Stimulated activated CD4-positive, alpha-beta T cell treated with anti-CD3 and anti-CD28 coated beads, Interleukin-1b, Interleukin-23, amount 100 ng/mL, for 24 hours (primary cell): Measurements from ENCODE around the gene TNNT2.

Experiments used
- DNase-seq, 4 experiments: peaks; one replicate each; pipeline ENCODE4 v3.0.0-alpha.2; 2020; ENCODE audit warnings: low read depth in 4 of 4, low spot score in 1 of 4

TNNT2 gene

GRCh38 chr1:201335174-201335870 is 42.2 kb downstream of the TNNT2 start:
- DNase-seq, result no peak

DNA sequence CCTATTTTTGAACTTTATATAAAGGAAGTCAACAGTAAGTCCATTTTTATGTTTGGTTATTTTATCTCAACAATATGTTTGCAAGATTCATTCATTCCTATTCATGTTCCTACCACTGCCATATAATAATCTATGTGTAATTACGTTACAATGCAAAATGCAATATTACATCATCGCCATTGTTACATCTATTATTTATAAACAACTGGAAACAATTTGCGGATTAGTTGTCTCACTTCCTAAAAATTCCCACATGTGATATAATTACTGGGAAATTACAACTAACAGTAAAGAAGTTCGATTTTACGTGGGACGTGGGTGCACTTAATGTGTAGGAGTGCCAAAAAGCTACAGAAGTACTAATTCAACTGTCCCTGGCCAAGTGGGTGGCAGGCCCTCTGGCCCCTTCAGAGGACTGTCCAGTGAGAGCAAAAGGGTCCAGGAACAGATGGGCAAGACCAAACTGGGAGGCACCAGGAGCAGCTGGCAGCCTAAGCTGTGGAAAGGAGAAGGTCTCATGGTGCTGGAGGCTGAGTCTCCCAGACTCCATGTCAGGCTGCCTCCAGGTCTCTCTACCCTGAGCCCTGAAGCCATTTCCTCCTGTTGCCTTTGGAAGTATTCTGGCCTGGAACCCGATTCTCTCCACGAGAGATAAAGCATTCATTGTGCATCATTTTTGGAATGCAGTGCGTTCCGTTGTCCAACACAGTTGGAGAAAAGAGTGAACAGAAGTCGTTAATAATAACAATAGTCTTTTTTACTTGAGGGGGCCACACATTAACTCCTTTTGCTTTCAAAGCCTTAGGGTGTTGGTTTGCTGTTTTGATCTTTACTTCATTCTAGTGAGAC is 42.9 kb downstream of the TNNT2 start:
- no peak for DNase-seq

GRCh38 chr1:201332616-201333335 is 44.7 kb downstream of the TNNT2 start:
- DNase-seq, result no peak

DNA sequence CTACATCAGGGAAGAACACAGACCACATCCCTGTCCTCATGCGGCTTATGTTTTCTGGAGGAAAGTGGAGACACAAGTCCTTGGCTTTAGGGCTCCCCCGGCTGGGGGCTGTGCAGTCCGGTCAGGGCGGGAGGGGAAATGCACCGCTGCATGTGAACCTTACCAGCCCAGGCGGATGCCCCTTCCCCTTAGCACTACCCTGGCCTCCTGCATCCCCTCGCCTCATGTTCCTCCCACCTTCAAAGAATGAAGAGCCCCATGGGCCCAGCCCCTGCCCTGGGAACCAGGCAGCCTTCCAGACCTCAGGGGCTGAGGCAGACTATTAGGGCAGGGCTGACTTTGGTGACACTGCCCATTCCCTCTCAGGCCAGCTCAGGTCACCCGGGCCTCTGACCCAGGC is 45.5 kb downstream of the TNNT2 start:
- no peak for DNase-seq

DNA sequence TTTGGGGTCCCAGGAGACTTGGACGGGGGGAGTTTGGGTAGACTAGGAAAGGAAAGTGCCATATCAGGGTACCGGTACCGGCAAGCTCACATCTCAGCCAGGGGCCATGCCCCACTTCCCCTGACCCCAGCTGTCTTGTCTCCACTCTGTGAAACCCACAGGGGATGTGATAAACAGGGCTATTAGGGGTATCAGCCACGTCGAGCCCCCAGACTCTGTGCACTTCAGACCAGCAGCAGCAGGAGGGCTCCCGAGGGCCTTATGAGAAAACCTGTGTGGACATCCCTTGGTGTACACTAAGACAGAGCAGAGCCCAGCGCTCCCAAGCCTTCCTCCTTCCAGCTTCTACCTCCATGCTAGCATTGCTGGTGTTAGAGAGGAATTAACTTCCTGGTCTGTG is 46.3 kb downstream of the TNNT2 start:
- DNase-seq, result no peak

- no peak for DNase-seq
These were observed 46.9 kb downstream of the TNNT2 start for GRCh38 chr1:201330541-201330940.

DNA sequence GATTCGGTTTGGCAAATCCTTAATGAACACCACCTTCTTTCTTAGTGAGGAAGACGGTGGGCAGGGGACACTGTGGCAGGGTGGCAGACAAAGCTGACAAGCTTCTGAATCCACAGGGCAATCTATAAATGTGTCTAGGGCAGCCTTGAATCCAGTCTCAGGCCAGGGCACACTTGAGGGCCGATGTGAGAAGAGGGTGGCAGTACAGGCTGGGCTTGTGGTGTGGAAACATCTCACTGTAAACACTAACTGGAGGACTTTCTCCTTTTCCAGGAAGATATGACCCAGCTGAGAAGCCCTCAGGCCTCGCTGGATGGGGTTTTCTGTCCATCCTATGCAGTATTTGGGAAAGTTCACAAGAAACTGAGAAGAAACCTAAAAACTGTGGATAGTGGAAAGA is 47.7 kb downstream of the TNNT2 start:
- DNase-seq, result no peak

DNA sequence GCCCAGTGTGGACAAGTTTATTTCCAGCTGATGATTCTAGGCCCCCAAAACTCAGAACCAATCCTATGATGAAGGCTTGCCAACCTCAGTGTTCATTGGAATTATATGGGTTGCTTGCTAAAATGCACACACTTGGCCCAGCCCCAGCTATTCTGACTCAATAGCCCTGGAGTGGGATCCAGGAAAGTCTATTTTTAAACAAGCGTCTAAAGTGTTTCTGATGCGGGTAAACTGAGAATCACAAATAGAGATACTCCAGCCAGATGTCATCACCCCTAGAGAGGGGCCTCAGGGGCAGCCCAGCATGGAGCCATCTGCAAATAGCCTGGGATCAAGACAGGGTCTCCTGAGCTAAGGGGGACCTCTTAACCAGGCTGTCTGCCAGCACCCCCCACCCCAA is 48.2 kb downstream of the TNNT2 start:
- no peak for DNase-seq

- no peak for DNase-seq
These were observed 48.9 kb downstream of the TNNT2 start for GRCh38 chr1:201328576-201328975.

DNA sequence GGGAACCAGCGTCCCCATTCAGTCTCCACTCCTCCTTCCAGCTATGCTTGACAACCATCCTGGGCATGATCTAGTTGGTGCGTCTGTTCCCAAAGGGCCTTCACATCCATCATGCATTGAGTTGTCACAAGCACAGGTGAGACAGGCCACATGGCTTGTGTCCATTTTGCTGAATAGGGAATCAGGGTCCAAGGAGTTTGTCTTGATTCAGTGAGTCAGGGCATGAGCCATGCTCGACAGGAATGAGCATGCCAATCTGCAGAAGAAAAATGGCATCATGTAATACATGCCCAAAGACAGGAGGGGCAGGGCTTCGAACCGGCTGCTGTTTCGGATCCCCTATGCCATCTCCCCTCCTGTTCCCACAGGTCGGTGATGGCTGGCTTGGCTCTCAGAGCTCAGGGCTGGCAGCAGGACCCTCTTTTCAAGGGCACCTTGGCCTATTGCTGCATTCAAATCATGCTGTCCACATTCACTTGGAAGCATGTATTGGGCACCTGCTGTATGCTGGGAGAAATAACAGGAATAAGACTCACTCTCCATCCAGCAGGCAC is 49.7 kb downstream of the TNNT2 start:
- no peak for DNase-seq

GRCh38 chr1:201326710-201327109 is 50.8 kb downstream of the TNNT2 start:
- no peak for DNase-seq

DNA sequence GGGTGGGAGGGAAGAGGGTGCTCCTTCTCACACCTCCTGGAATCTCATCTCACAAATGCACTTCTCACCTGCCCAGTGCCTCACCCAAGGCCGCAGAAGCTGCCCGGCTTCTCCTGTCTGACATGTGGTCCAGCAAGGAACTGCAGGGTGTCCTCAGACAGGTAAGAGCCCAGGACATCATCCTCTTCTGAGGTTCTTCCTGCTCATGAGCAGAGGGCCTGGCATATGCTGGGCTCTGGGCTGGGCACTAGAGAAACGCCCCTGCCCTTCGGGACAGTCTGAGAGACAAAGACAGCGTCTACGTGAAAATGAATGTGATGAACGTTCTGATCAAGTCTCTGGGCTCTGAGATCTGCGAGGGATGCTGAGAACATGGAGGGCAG is 51.8 kb downstream of the TNNT2 start:
- no peak for DNase-seq

DNA sequence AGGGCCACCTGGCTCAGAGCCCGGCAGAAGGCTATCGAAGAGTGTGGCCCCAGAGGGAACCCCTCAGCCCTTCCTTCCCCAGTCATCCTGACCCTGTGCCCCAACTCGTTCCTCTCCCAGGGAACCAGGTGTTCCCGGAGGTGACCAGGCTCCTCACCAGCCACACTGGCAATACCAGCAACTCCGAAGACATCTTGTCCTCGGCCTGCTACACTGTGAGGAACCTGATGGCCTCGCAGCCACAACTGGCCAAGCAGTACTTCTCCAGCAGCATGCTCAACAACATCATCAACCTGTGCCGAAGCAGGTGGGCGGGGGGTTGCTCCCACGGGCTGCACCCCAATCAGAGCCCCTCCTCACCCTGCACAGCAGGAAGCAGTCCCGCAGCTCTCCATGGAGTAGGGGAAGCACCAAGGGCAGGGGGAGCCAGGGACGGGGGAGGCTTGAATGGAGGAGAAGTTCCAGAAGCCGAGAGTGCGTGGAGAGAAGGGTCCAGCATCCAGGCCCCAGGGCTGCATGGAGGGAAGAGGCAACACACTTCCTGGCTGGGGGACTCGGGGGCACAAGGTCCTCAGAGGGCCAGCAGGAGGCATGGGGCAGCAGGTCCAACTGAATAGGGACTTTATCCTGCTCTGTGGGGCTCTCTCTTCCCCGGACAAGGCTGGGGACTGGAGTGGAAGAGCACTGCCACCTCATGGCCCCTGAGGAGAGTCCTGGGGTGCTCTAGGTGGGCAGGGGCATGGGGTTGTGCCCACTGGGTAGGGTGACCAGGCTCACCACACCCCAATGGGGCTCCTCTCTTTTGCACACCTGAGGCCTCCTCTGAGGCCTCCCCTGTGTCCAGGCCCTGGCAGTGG is 52.4 kb downstream of the TNNT2 start:
- no peak for DNase-seq

DNA sequence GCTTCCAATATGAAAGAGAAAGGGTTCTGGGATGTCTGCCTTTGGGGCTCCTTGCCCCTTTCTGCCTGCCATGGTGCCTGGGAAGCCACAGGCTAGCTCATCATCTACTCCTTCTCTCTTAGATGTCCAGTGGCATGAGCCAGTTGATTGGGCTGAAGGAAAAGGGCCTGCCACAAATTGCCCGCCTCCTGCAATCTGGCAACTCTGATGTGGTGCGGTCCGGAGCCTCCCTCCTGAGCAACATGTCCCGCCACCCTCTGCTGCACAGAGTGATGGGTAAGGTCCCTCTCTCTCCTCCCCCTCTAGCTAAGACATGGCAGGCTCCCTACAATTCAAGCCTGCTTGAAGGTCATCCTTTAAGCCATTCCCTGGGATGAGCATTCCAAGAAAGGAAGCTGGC is 53.2 kb downstream of the TNNT2 start:
- DNase-seq, result no peak

DNA sequence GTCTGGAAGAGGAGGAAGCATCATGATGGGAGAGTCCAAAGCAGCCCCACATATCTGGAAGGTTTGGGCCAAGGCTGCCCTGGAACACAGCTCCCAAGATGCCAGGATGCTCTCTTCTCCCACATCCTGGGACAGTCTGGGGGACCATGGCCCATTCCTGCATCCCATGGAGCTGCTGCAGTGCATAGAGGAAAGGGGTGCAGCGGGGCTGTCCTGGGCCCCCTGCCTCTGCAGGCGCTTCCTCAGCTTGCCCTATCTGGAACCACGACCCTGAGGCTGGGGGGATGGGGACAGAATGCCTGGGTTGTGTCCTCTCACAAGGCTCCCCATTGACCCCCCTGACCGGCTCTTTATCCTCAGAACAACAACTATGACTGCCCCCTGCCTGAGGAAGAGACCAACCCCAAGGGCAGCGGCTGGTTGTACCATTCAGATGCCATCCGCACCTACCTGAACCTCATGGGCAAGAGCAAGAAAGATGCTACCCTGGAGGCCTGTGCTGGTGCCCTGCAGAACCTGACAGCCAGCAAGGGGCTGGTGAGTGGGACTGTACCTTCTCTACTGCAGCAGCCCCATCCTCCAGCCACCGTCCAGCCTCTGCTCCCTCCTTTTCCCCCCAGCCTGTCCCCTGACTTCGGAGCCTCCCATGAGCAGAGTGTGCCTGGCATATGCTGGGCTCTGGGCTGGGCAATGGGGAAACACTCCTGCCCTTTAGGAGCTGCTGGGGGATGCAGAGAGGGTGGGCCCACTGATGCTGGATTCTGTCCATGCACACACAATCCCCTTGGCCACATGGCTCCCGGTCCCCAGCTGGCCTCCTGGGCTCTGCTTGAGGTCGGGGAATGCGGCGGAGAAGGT is 54.6 kb downstream of the TNNT2 start:
- no peak for DNase-seq

DNA sequence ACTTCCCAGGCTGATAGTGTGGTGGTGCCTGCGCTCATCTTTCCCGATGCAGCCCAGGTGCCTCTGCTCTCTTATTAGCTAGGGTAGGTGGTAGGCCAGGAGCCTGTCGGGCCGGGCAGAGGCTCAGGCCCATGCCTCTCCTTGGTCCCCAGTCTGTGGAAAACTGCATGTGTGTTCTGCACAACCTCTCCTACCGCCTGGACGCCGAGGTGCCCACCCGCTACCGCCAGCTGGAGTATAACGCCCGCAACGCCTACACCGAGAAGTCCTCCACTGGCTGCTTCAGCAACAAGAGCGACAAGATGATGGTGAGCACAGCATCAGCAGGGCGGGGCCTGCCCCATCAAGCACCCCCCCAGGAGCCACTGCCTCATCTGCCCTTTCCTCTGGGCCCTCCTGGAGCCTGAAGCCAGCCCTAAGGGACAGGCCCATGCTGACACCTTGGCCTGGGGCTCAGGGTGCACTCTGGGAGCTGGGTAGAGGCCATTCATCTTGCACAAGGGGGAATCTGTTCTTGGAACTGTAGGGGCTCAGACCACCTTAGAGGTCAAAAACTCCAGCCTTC is 55.6 kb downstream of the TNNT2 start:
- DNase-seq, result no peak

- no peak for DNase-seq
These were observed 57.2 kb downstream of the TNNT2 start for GRCh38 chr1:201320168-201320788.

- DNase-seq, result no peak
These were observed 57.8 kb downstream of the TNNT2 start for GRCh38 chr1:201319631-201320030.
